Liver (tissue), 9 donors: ENCODE results near the gene PYCR2. TPM values are rescaled to one million over a fixed set of nuclear protein-coding genes. Genes with fewer than 3 reads are reported as not detected.

Source experiments
- DNase-seq: peaks from one replicate; pipeline ENCODE4 v3.0.0-alpha.2; 2017; ENCODE audit warnings: low spot score
- H3K27ac ChIP-seq, 2 donors: one replicate each; pipeline ENCODE4 v1.7.0; 2013; ENCODE audit warnings: inconsistent platforms in 2 of 2, low read length in 2 of 2, control low read depth in 1 of 2, low read depth in 1 of 2, mild to moderate bottlenecking in 1 of 2
- H3K27me3 ChIP-seq, 4 donors: one replicate each; pipeline versions ENCODE4 v1.6.1 to v1.7.0; 2013; ENCODE audit warnings: low read length in 3 of 4, inconsistent platforms in 1 of 4, mild to moderate bottlenecking in 1 of 4, moderate library complexity in 1 of 4; ENCODE audit not compliant: control insufficient read depth in 4 of 4, insufficient read depth in 4 of 4
- H3K36me3 ChIP-seq, 4 donors: one replicate each; pipeline versions ENCODE4 v1.6.1 to v1.7.0; 2013; ENCODE audit warnings: low read length in 3 of 4, mild to moderate bottlenecking in 3 of 4, low read depth in 1 of 4, moderate library complexity in 1 of 4; ENCODE audit not compliant: control insufficient read depth in 4 of 4, insufficient read depth in 3 of 4
- H3K4me1 ChIP-seq, 4 donors: one replicate each; pipeline versions ENCODE4 v1.6.1 to v1.7.0; 2013; ENCODE audit warnings: low read length in 3 of 4, mild to moderate bottlenecking in 3 of 4, moderate library complexity in 1 of 4; ENCODE audit not compliant: control insufficient read depth in 4 of 4, insufficient read depth in 4 of 4
- H3K4me3 ChIP-seq, 3 donors: one replicate each; pipeline versions ENCODE4 v1.6.1 to v1.7.0; 2013; ENCODE audit warnings: low read length in 3 of 3, control low read depth in 1 of 3, low read depth in 1 of 3, mild to moderate bottlenecking in 1 of 3
- H3K9ac ChIP-seq, 2 donors: one replicate each; pipeline ENCODE4 v1.7.0; 2013; ENCODE audit warnings: low read length in 2 of 2, mild to moderate bottlenecking in 2 of 2, moderate library complexity in 2 of 2, control low read depth in 1 of 2, low read depth in 1 of 2
- H3K9me3 ChIP-seq, 4 donors: one replicate each; pipeline versions ENCODE4 v1.6.1 to v1.7.0; 2013; ENCODE audit warnings: low read length in 3 of 4; ENCODE audit not compliant: control insufficient read depth in 4 of 4
- ATF3 ChIP-seq: IDR thresholded peaks from 2 replicates; pipeline ENCODE4 v1.6.1; 2016; ENCODE audit warnings: antibody characterized with exemption
- CTCF ChIP-seq: fragments of 150-350 bp; IDR thresholded peaks from 2 replicates; pipeline ENCODE4 v1.5.1; 2017; ENCODE audit warnings: improper control_type of control experiment, low read depth, low read length; ENCODE audit not compliant: missing input control
- EGR1 ChIP-seq, 2 donors: IDR thresholded peaks; 2 replicates each; pipeline ENCODE4 v1.6.1; 2016 to 2018; ENCODE audit warnings: antibody characterized with exemption in 2 of 2, low read depth in 2 of 2
- FOXA1 ChIP-seq: IDR thresholded peaks from 2 replicates; pipeline ENCODE4 v1.6.1; 2016; ENCODE audit warnings: antibody characterized with exemption
- FOXA2 ChIP-seq: IDR thresholded peaks from 2 replicates; pipeline ENCODE4 v1.6.1; 2016; ENCODE audit warnings: antibody characterized with exemption
- GABPA ChIP-seq, 2 donors: IDR thresholded peaks in 1 of 2; conservative IDR thresholded peaks in 1 of 2; 2 replicates each; pipeline ENCODE4 v1.6.1; 2016; ENCODE audit warnings: antibody characterized with exemption in 2 of 2, mild to moderate bottlenecking in 1 of 2, moderate library complexity in 1 of 2
- HNF4A ChIP-seq, 2 donors: conservative IDR thresholded peaks; 2 replicates each; pipeline ENCODE4 v1.6.1; 2016; ENCODE audit warnings: antibody characterized with exemption in 2 of 2, mild to moderate bottlenecking in 2 of 2
- HNF4G ChIP-seq: IDR thresholded peaks from 2 replicates; pipeline ENCODE4 v1.6.1; 2016; ENCODE audit warnings: antibody characterized with exemption
- JUND ChIP-seq, 2 donors: IDR thresholded peaks; 2 replicates each; pipeline ENCODE4 v1.6.1; 2016; ENCODE audit warnings: antibody characterized with exemption in 2 of 2
- MAX ChIP-seq: IDR thresholded peaks from 2 replicates; pipeline ENCODE4 v1.6.1; 2016; ENCODE audit warnings: antibody characterized with exemption
- NR2F2 ChIP-seq: IDR thresholded peaks from 2 replicates; pipeline ENCODE4 v1.6.1; 2016; ENCODE audit warnings: antibody characterized with exemption
- RAD21 ChIP-seq, 2 donors: IDR thresholded peaks; 2 replicates each; pipeline ENCODE4 v1.6.1; 2016; ENCODE audit warnings: antibody characterized with exemption in 2 of 2, mild to moderate bottlenecking in 2 of 2
- REST ChIP-seq: IDR thresholded peaks from 2 replicates; pipeline ENCODE4 v1.6.1; 2016; ENCODE audit warnings: antibody characterized with exemption, mild to moderate bottlenecking
- RXRA ChIP-seq, 2 donors: IDR thresholded peaks; 2 replicates each; pipeline ENCODE4 v1.6.1; 2017 to 2018; ENCODE audit warnings: antibody characterized with exemption in 2 of 2, mild to moderate bottlenecking in 1 of 2
- SP1 ChIP-seq: IDR thresholded peaks from 2 replicates; pipeline ENCODE4 v1.6.1; 2018; ENCODE audit warnings: antibody characterized with exemption, mild to moderate bottlenecking
- TAF1 ChIP-seq: conservative IDR thresholded peaks from 2 replicates; pipeline ENCODE4 v1.6.1; 2016; ENCODE audit warnings: antibody characterized with exemption, mild to moderate bottlenecking
- YY1 ChIP-seq: IDR thresholded peaks from 2 replicates; pipeline ENCODE4 v1.6.1; 2016; ENCODE audit warnings: antibody characterized with exemption, mild to moderate bottlenecking
- ZBTB33 ChIP-seq: IDR thresholded peaks from 2 replicates; pipeline ENCODE4 v1.6.1; 2016; ENCODE audit warnings: antibody characterized with exemption
- WGBS: extraction: QIAGEN DNeasy Blood & Tissue Kit; methylation state at CpG from one replicate; pipeline ENCODE4 v1.1.7; 2013; 5-methylcytosine and 5-hydroxymethylcytosine counted together
- polyA plus RNA-seq, 2 donors: library from polyadenylated mRNA; stranded (reverse) in 1 of 2; unstranded in 1 of 2; fragments of 200-250 nt in 1 of 2; fragments of >200 nt in 1 of 2; fragmentation: Nextera tagmentation in 1 of 2; extraction: Ambion mirVana in 1 of 2; gene quantifications; one replicate each; pipeline versions ENCODE4 v1.2.1 to v1.2.3, GENCODE V29; 2013 to 2015
- total RNA-seq, 2 donors: library from RNA; depleted of rRNA; stranded (reverse); fragments of >200 nt; gene quantifications; one replicate each; pipeline ENCODE4 v1.2.3, GENCODE V29; 2014
- donor health status: healthy.
- donor health status: healthy.
- donor health status: healthy.
- donor health status: healthy.
- donor health status: healthy.

The PYCR2 gene
- total and polyA plus RNA-seq, 4 donors, result 16.8 to 41.0 (median 33.0) TPM

GRCh38 chr1:225873281-225873850 lies 50.7 kb downstream of the PYCR2 start:
- peaks cover 4 to 55% (median 36%) of the 10 kb centered on the region in 4 donors for H3K36me3 ChIP-seq
- WGBS, result 91% methylated on average over 10 of the region's 10 CpGs
- peaks cover 4 to 16% (median 13%) of the 10 kb centered on the region in 4 donors for H3K4me1 ChIP-seq
- TF ChIP-seq FOXA2 (no peak), RAD21 (IDR thresholded peaks at IDR 0.05) (no peak), NR2F2 (no peak), HNF4G (no peak), CTCF (no peak), TAF1 (no peak), MAX (no peak), EGR1 (IDR thresholded peaks at IDR 0.05; ENCODE audit: low read depth in 2 of 2) (no peak), YY1 (no peak), ATF3 (no peak)
- no peak overlapping the region for H3K4me3 ChIP-seq
- H3K27ac ChIP-seq, result no peak overlapping the region
- no peaks in the 10 kb centered on the region for H3K27me3 ChIP-seq
- no peak overlapping the region for H3K9ac ChIP-seq
- no peaks in the 10 kb centered on the region for H3K9me3 ChIP-seq
- no peak for DNase-seq

GRCh38 chr1:225872075-225872430 lies 52.0 kb downstream of the PYCR2 start:
- no peak for DNase-seq
- Histone ChIP-seq H3K9ac (no peak overlapping the region), H3K4me1 (peaks cover 0 to 3% (median under 1%) of the 10 kb centered on the region in 4 donors), H3K9me3 (no peaks in the 10 kb centered on the region), H3K27me3 (no peaks in the 10 kb centered on the region), H3K27ac (no peak overlapping the region), H3K36me3 (peaks cover 7 to 67% (median 46%) of the 10 kb centered on the region in 4 donors), H3K4me3 (no peak overlapping the region)
- 81% methylated on average over 3 of the region's 3 CpGs for WGBS
- no peak for TF ChIP-seq CTCF
- TF ChIP-seq FOXA1, result no peak
- no peak for TF ChIP-seq RXRA (IDR thresholded peaks at IDR 0.05)
- TF ChIP-seq HNF4G, result no peak
- TF ChIP-seq EGR1 (IDR thresholded peaks at IDR 0.05; ENCODE audit: low read depth in 2 of 2), result no peak
- no peak for TF ChIP-seq SP1
- no peak for TF ChIP-seq ZBTB33
- TF ChIP-seq GABPA (IDR thresholded peaks at IDR 0.05 in 1 of 2, conservative IDR thresholded peaks at IDR 0.05 in 1 of 2), result no peak
- TF ChIP-seq REST, result no peak
- TF ChIP-seq NR2F2, result no peak
- no peak for TF ChIP-seq MAX
- TF ChIP-seq JUND (IDR thresholded peaks at IDR 0.05), result no peak
- TF ChIP-seq YY1, result no peak
- no peak for TF ChIP-seq TAF1
- no peak for TF ChIP-seq FOXA2
- no peak for TF ChIP-seq ATF3
- TF ChIP-seq HNF4A (conservative IDR thresholded peaks at IDR 0.05), result no peak
- TF ChIP-seq RAD21 (IDR thresholded peaks at IDR 0.05), result no peak
